A673 (cell line): ENCODE data around the gene DOK6. TPM values are rescaled to one million over a fixed set of nuclear protein-coding genes. Genes with fewer than 3 reads are reported as not detected.
A peak's percentile ranks its signal among the peaks of the same experiment; 100 is the strongest.

Experiments used
- BruUV-seq: library from RNA; stranded (reverse); fragments of 400-500 nt; replicated peaks from 2 replicates; lab custom pipeline; 2021; lab: Mats Ljungman, UMichigan
- CTCF ChIA-PET: fragments of 300-600 bp; sonication (Branson Sonifier 250); formaldehyde crosslinking; loops from one replicate; lab custom pipeline; 2022; ENCODE audit warnings: antibody characterized with exemption; lab: Charles Lee
- POLR2A ChIA-PET: fragments of 300-600 bp; sonication (Branson Sonifier 250); formaldehyde crosslinking; loops from one replicate; lab custom pipeline; 2022; ENCODE audit warnings: antibody characterized with exemption; ENCODE audit not compliant: low non-redundant PET; lab: Charles Lee
- DNase-seq: peaks from one replicate; pipeline ENCODE4 v3.0.0-alpha.2; 2015; ENCODE audit warnings: low spot score
- H3K27ac ChIP-seq: fragments of 200-600 bp; sonication (generic); 2 replicates; pipeline ENCODE4 v1.5.1; 2016; ENCODE audit warnings: mixed run types, low read depth, mild to moderate bottlenecking, mixed read lengths, antibody characterized with exemption, low read length; ENCODE audit not compliant: poor library complexity, severe bottlenecking
- H3K27me3 ChIP-seq: fragments of 200-600 bp; sonication (generic); replicated peaks from 2 replicates; pipeline ENCODE4 v1.6.1; 2017; ENCODE audit warnings: mixed run types, low read depth, mild to moderate bottlenecking, mixed read lengths, antibody characterized with exemption, low read length; ENCODE audit not compliant: insufficient read depth, poor library complexity
- H3K36me3 ChIP-seq: fragments of 200-600 bp; sonication (generic); 2 replicates; pipeline ENCODE4 v1.6.1; 2016; ENCODE audit warnings: mixed run types, mild to moderate bottlenecking, mixed read lengths, antibody characterized with exemption, low read length; ENCODE audit not compliant: insufficient read depth, poor library complexity, severe bottlenecking
- H3K4me1 ChIP-seq: fragments of 200-600 bp; sonication (generic); 2 replicates; pipeline ENCODE4 v1.6.1; 2017; ENCODE audit warnings: mixed run types, mild to moderate bottlenecking, mixed read lengths, antibody characterized with exemption, low read length; ENCODE audit not compliant: insufficient read depth, poor library complexity, severe bottlenecking
- H3K4me3 ChIP-seq: fragments of 200-600 bp; sonication (generic); 2 replicates; pipeline ENCODE4 v1.5.1; 2016; ENCODE audit warnings: low read depth, mixed run types, mild to moderate bottlenecking, mixed read lengths, low read length; ENCODE audit not compliant: poor library complexity, severe bottlenecking
- H3K9me3 ChIP-seq: fragments of 200-600 bp; sonication (generic); 2 replicates; pipeline ENCODE4 v1.6.1; 2016; ENCODE audit warnings: mixed run types, low read depth, mild to moderate bottlenecking, mixed read lengths, antibody characterized with exemption, low read length; ENCODE audit not compliant: poor library complexity, severe bottlenecking
- CTCF ChIP-seq: fragments of 300-800, 200-600 bp; sonication (generic); conservative IDR thresholded peaks from 2 replicates; pipeline ENCODE4 v1.5.1; 2017; ENCODE audit warnings: low read depth, mild to moderate bottlenecking, antibody characterized with exemption, low read length, moderate library complexity, mixed read lengths
- EZH2 ChIP-seq: fragments of 200-600 bp; sonication (generic); IDR thresholded peaks from 2 replicates; pipeline ENCODE4 v1.6.1; 2017; ENCODE audit warnings: borderline replicate concordance, low read depth, mild to moderate bottlenecking, mixed read lengths, antibody characterized with exemption, low read length; ENCODE audit not compliant: poor library complexity, severe bottlenecking
- intact Hi-C: fragments of 100-400 bp; cut with micrococcal nuclease; formaldehyde crosslinking; loops from one replicate; pipeline ENCODE4 v1.10.0; 2022; ENCODE audit not compliant: unreplicated experiment
- total RNA-seq: library from RNA; stranded (reverse); gene quantifications from 2 replicates; pipeline ENCODE4 v1.2.3, GENCODE V29; 2021

DOK6 gene
- total RNA-seq, 1 experiment from 2014 or later: 13.7 TPM

- CTCF ChIA-PET: interaction anchor here (0.7 kb wide), 1 partner anchor 73 kb away, joined by 3 read pairs; no protein-coding TSS in a partner anchor
- TF ChIP-seq EZH2 (no peak), CTCF (no peak)
- no peak overlapping the region for H3K27ac ChIP-seq
- no peak for DNase-seq
- H3K27me3 ChIP-seq: no peaks in the 10 kb centered on the region
- no peak overlapping the region for H3K4me3 ChIP-seq
- no peaks in the 10 kb centered on the region for H3K9me3 ChIP-seq
- no TSS peak for BruUV-seq
- no peaks in the 10 kb centered on the region for H3K36me3 ChIP-seq
- peaks cover 31% of the 10 kb centered on the region for H3K4me1 ChIP-seq
- POLR2A ChIA-PET: no interaction called here
- intact Hi-C loops: loop anchor here (10.0 kb wide), 3 partner anchors 233 to 643 kb away; no protein-coding TSS in a partner anchor
Observed at GRCh38 chr18:69487488-69488394, 87.1 kb downstream of the DOK6 start.

- CTCF ChIA-PET: no interaction called here
Observed at GRCh38 chr18:69490072-69490471, 89.4 kb downstream of the DOK6 start.

GRCh38 chr18:69490813-69491212 is 90.1 kb downstream of the DOK6 start:
- peaks cover 20% of the 10 kb centered on the region for H3K4me1 ChIP-seq
- intact Hi-C loops: no loop called here
- H3K9me3 ChIP-seq: peaks cover 2% of the 10 kb centered on the region
- TF ChIP-seq EZH2 (no peak), CTCF (no peak)
- no peak overlapping the region for H3K27ac ChIP-seq
- no peak overlapping the region for H3K4me3 ChIP-seq
- peak; percentile 91 for DNase-seq
- CTCF ChIA-PET: no interaction called here
- no peaks in the 10 kb centered on the region for H3K27me3 ChIP-seq
- no peaks in the 10 kb centered on the region for H3K36me3 ChIP-seq
- POLR2A ChIA-PET: no interaction called here
- BruUV-seq: no TSS peak

More at GRCh38 chr18:69490072-69490471, 89.4 kb downstream of the DOK6 start:
- TF ChIP-seq EZH2 (no peak), CTCF (no peak)
- POLR2A ChIA-PET: no interaction called here
- intact Hi-C loops: no loop called here
- Histone ChIP-seq H3K4me1 (peaks cover 20% of the 10 kb centered on the region), H3K9me3 (peaks cover 2% of the 10 kb centered on the region), H3K27me3 (no peaks in the 10 kb centered on the region), H3K4me3 (no peak overlapping the region), H3K27ac (no peak overlapping the region), H3K36me3 (no peaks in the 10 kb centered on the region)
- DNase-seq: peak; percentile 11
- no TSS peak for BruUV-seq
